SU-DHL-6 (cell line): Measurements from ENCODE around the gene RPP40.

Source experiments
- H2AFZ ChIP-seq: fragments of 200-600 bp; sonication (generic); 2 replicates; pipeline ENCODE4 v1.6.1; 2014; ENCODE audit warnings: low read depth, mild to moderate bottlenecking, moderate library complexity, mixed read lengths, antibody characterized with exemption, low read length; ENCODE audit not compliant: severe bottlenecking
- H3F3A ChIP-seq: fragments of 200-600 bp; shearing (Covaris generic); 2 replicates; pipeline ENCODE4 v1.6.0; 2016; ENCODE audit warnings: antibody characterized with exemption, mild to moderate bottlenecking; ENCODE audit not compliant: insufficient read depth
- H3K27ac ChIP-seq: fragments of 200-600 bp; sonication (generic); 2 replicates; pipeline ENCODE4 v1.5.1; 2016; ENCODE audit warnings: low read depth, mild to moderate bottlenecking, low read length, moderate library complexity, mixed read lengths
- H3K27me3 ChIP-seq: fragments of 200-600 bp; sonication (generic), shearing (Covaris generic); 2 replicates; pipeline ENCODE4 v1.6.0; 2014; ENCODE audit warnings: mild to moderate bottlenecking, low read length
- H3K36me3 ChIP-seq: fragments of 200-600 bp; sonication (generic); 2 replicates; pipeline ENCODE4 v1.6.1; 2014; ENCODE audit warnings: mild to moderate bottlenecking, low read length, mixed read lengths
- H3K4me2 ChIP-seq: fragments of 300-600, 200-600 bp; shearing (Covaris generic), sonication (generic); 2 replicates; pipeline ENCODE4 v1.6.0; 2014; ENCODE audit warnings: low read length, low read depth, mild to moderate bottlenecking; ENCODE audit not compliant: poor library complexity, severe bottlenecking
- H3K4me3 ChIP-seq: fragments of 200-600 bp; sonication (generic); 2 replicates; pipeline ENCODE4 v1.5.1; 2014; ENCODE audit warnings: antibody characterized with exemption, low read length, mild to moderate bottlenecking, mixed read lengths; ENCODE audit not compliant: insufficient read depth, poor library complexity, severe bottlenecking
- H3K79me2 ChIP-seq: fragments of 200-600 bp; sonication (generic); 2 replicates; pipeline ENCODE4 v1.6.1; 2014; ENCODE audit warnings: mild to moderate bottlenecking, low read length, moderate library complexity; ENCODE audit not compliant: insufficient read depth
- H3K9ac ChIP-seq: fragments of 200-600 bp; sonication (generic); 2 replicates; pipeline ENCODE4 v1.7.0; 2014; ENCODE audit warnings: mild to moderate bottlenecking, low read length
- H3K9me2 ChIP-seq: fragments of 200-600 bp; sonication (generic); replicated peaks from 2 replicates; pipeline ENCODE4 v1.6.1; 2014; ENCODE audit warnings: low read length; ENCODE audit not compliant: insufficient read depth
- H3K9me3 ChIP-seq: fragments of 200-600 bp; sonication (generic); 2 replicates; pipeline ENCODE4 v1.6.1; 2014; ENCODE audit warnings: low read length, mixed read lengths; ENCODE audit not compliant: insufficient read depth
- H4K20me1 ChIP-seq: fragments of 200-600 bp; sonication (generic); 2 replicates; pipeline ENCODE4 v1.6.1; 2014; ENCODE audit warnings: low read depth, mild to moderate bottlenecking, antibody characterized with exemption, low read length, moderate library complexity, mixed read lengths
- CTCF ChIP-seq: fragments of 200-600 bp; sonication (generic); IDR thresholded peaks from one replicate; pipeline ENCODE4 v1.5.1; 2017; ENCODE audit warnings: antibody characterized with exemption, mild to moderate bottlenecking, low read length, moderate library complexity; ENCODE audit not compliant: insufficient read depth, poor library complexity, severe bottlenecking
- EZH2phosphoT487 ChIP-seq: fragments of 200-600 bp; sonication (generic), shearing (Covaris generic); conservative IDR thresholded peaks from 2 replicates; pipeline ENCODE4 v1.6.1; 2018; ENCODE audit warnings: mild to moderate bottlenecking, antibody characterized with exemption, low read length, moderate library complexity, mixed read lengths

RPP40 gene

GRCh38 chr6:4979426-4979825, 24.4 kb downstream of the RPP40 start:
- Histone ChIP-seq H3K36me3 (no peaks in the 10 kb centered on the region), H3K9ac (no peak overlapping the region), H3K79me2 (no peaks in the 10 kb centered on the region), H3F3A (no peaks in the 10 kb centered on the region), H3K27me3 (no peaks in the 10 kb centered on the region), H3K27ac (no peak overlapping the region), H3K4me3 (no peak overlapping the region), H3K9me3 (peaks cover 5% of the 10 kb centered on the region; the same call in 1 of the 2 replicates), H4K20me1 (no peaks in the 10 kb centered on the region), H3K4me2 (no peak overlapping the region), H2AFZ (no peak overlapping the region), H3K9me2 (no peaks in the 10 kb centered on the region)
- TF ChIP-seq EZH2phosphoT487 (no peak), CTCF (no peak)

- Histone ChIP-seq H4K20me1 (no peaks in the 10 kb centered on the region), H2AFZ (no peak overlapping the region), H3K4me2 (no peak overlapping the region), H3K79me2 (no peaks in the 10 kb centered on the region), H3K9me3 (peaks cover 5% of the 10 kb centered on the region; the same call in 1 of the 2 replicates), H3K9me2 (no peaks in the 10 kb centered on the region), H3K36me3 (no peaks in the 10 kb centered on the region), H3K27ac (no peak overlapping the region), H3K9ac (no peak overlapping the region), H3F3A (no peaks in the 10 kb centered on the region), H3K27me3 (no peaks in the 10 kb centered on the region), H3K4me3 (no peak overlapping the region)
- TF ChIP-seq CTCF (no peak), EZH2phosphoT487 (no peak)
These were observed 26.4 kb downstream of the RPP40 start for GRCh38 chr6:4977468-4977867.

GRCh38 chr6:4975506-4975905, 28.3 kb downstream of the RPP40 start:
- H3K9me2 ChIP-seq = no peaks in the 10 kb centered on the region
- no peak for TF ChIP-seq EZH2phosphoT487
- no peak for TF ChIP-seq CTCF
- no peaks in the 10 kb centered on the region for H3K79me2 ChIP-seq
- H3K27ac ChIP-seq = no peak overlapping the region
- H4K20me1 ChIP-seq = no peaks in the 10 kb centered on the region
- no peak overlapping the region for H3K4me3 ChIP-seq
- H2AFZ ChIP-seq = no peak overlapping the region
- no peaks in the 10 kb centered on the region for H3K27me3 ChIP-seq
- no peaks in the 10 kb centered on the region for H3K36me3 ChIP-seq
- no peaks in the 10 kb centered on the region for H3F3A ChIP-seq
- peaks cover 5% of the 10 kb centered on the region; the same call in 1 of the 2 replicates for H3K9me3 ChIP-seq
- H3K4me2 ChIP-seq = no peak overlapping the region
- H3K9ac ChIP-seq = no peak overlapping the region
